NCI-H524 treated with DMSO at 0.1 percent for 48 hours (cell line): ENCODE measurements around the gene ENTR1.

Experiments used
- DNase-seq: peaks from one replicate; lab custom pipeline; 2025; lab: John Stamatoyannopoulos, UW

The ENTR1 gene, protein sequence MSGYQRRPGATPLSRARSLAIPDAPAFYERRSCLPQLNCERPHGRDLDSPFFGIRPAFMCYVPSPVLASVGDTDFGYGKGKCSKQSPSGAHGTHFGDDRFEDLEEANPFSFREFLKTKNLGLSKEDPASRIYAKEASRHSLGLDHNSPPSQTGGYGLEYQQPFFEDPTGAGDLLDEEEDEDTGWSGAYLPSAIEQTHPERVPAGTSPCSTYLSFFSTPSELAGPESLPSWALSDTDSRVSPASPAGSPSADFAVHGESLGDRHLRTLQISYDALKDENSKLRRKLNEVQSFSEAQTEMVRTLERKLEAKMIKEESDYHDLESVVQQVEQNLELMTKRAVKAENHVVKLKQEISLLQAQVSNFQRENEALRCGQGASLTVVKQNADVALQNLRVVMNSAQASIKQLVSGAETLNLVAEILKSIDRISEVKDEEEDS

GRCh38 chr9:136410500-136411287, at the start of gene ENTR1, which contains the start of gene PMPCA:
ENTR1 (minus strand) TSS chr9:136410614; CDS start chr9:136410397, 217 bp downstream.
PMPCA (plus strand) TSS chr9:136410658; CDS start chr9:136410669, 11 bp downstream.
- peak; percentile 44 for DNase-seq

- DNase-seq = no peak
Observed at GRCh38 chr9:136459425-136459824, 49.0 kb upstream of the ENTR1 start.

- DNase-seq = no peak
Observed at GRCh38 chr9:136457326-136457725, 46.9 kb upstream of the ENTR1 start.

GRCh38 chr9:136456258-136456657, 45.8 kb upstream of the ENTR1 start:
- no peak for DNase-seq

GRCh38 chr9:136455043-136456002, 44.9 kb upstream of the ENTR1 start:
- no peak for DNase-seq

GRCh38 chr9:136454026-136454796, 43.8 kb upstream of the ENTR1 start:
- no peak for DNase-seq

GRCh38 chr9:136453326-136453725, 42.9 kb upstream of the ENTR1 start:
- no peak for DNase-seq

DNA sequence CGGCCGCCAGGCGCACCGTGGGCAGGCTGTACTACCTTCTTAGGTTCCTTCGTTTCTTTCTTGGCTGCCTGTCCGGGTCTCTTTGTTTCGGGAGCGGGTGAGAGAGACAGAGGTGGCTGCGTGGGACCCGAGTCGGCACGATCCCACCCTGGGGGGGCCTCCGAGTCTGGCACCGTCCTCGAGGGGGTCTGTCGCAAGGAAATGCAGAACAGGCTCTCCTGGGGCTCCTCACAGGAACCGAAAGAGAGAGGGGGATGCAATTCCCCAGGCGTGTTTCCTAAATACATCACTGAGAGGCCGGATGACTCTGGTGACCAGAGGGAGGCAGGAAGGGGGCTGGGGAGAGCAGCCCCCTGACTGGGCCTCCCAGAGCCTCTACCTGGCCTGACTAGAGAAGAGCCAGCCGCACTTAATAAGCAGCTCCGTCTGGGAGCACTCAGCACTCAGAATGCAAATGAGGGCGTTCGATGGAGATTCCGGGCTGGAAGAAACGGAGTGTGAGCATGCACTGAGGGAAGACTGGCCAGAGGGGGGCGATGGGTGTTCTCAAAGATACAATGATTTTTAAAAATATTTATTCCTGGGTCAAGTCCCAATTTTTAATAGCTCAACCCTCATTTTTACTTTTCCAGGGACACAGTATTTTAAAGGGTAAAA, 40.9 kb upstream of the ENTR1 start:
- DNase-seq = no peak

- no peak for DNase-seq
Observed at GRCh38 chr9:136448655-136449054, 38.2 kb upstream of the ENTR1 start.

DNA sequence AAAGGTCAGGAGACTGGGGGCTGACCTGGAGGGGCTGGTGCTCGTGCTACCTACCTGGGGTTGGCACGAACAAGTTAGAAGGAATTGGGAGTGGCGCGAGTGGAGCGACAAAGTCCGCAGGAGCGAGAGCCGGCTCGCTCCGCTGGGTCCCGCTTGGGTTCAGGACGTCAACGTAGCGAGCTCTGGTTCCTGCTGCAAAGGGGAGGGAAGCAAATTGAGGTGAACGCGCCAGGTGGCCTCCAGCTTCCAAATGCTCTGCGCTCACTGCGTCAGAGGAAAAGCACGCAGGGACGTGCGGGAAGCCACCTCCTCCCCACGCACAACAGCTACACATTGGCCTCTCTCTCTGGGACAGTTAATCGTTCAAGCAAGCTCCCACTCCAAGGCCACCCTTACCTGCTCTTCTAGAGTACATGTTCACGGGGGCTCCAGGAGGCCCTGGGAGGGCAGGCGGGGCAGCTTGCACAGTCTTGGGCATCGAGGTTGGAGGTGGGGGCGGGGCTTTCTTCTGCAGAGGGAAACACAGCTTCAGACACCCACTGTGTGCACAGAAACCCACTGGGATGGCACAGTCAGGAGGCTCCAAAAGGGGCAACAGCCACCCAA, 36.9 kb upstream of the ENTR1 start:
- DNase-seq = no peak

DNA sequence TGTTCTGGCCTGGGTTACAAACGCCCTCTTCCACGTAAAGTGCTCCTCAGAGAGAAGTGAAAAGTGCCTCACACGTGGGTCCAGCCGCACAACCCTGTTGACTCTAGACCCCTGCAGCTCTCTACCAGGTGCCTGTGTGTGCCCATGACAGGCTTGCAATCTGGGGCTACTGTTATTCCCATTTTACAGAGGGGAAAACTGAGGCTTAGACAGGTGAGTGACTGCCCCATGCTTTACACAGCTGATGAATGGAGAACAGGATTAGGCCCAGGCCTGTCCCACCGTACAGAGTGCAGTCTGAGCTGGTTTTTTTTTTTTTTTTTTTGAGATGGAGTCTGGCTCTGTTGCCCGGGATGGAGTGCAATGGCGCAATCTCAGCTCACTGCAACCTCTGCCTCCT, 35.4 kb upstream of the ENTR1 start:
- DNase-seq = no peak

- no peak for DNase-seq
Observed at GRCh38 chr9:136444102-136444501, 33.7 kb upstream of the ENTR1 start.

DNA sequence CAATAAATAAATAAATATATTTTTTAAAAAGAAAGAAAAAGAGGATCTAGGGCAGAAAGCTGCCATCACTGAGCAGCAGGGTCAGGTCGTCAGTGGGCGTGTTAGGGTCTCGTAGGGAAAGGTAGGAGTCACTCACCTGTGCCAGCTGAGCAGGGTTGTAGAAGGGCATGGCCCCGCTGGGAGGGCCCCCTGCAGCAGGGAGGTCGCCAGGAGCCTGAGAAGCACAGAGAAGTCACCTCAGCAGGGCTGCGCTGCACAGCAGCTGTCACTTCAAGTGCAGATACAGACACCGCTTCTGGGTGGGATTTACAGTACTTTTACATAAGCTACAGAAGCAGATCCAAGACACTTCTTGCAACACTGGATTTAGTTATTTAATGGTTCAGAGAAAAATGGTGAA, 33.3 kb upstream of the ENTR1 start:
- no peak for DNase-seq

DNA sequence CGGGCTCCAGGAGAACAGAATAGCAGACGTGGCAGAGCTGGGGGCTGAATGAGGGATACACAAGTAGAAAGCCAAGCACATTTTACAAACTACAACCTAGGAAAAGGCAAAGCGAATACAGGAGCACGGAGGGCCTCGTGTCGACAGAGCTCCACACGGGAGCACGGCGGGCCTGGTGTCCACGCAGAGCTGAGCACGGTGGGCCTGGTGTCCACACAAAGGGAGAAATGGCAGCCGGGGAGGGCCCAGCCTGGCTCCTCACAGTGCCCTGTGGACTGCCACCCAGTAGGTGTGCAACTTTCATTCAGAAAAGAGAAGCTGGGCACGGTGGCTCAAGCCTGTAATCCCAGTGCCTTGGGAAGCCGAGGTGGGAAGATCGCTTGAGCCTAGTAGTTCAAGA, 32.7 kb upstream of the ENTR1 start:
- DNase-seq = no peak

GRCh38 chr9:136442265-136442664, 31.9 kb upstream of the ENTR1 start:
- no peak for DNase-seq

- no peak for DNase-seq
Observed at GRCh38 chr9:136441681-136442245, 31.3 kb upstream of the ENTR1 start.

- no peak for DNase-seq
Observed at GRCh38 chr9:136441191-136441680, 30.8 kb upstream of the ENTR1 start.

DNA sequence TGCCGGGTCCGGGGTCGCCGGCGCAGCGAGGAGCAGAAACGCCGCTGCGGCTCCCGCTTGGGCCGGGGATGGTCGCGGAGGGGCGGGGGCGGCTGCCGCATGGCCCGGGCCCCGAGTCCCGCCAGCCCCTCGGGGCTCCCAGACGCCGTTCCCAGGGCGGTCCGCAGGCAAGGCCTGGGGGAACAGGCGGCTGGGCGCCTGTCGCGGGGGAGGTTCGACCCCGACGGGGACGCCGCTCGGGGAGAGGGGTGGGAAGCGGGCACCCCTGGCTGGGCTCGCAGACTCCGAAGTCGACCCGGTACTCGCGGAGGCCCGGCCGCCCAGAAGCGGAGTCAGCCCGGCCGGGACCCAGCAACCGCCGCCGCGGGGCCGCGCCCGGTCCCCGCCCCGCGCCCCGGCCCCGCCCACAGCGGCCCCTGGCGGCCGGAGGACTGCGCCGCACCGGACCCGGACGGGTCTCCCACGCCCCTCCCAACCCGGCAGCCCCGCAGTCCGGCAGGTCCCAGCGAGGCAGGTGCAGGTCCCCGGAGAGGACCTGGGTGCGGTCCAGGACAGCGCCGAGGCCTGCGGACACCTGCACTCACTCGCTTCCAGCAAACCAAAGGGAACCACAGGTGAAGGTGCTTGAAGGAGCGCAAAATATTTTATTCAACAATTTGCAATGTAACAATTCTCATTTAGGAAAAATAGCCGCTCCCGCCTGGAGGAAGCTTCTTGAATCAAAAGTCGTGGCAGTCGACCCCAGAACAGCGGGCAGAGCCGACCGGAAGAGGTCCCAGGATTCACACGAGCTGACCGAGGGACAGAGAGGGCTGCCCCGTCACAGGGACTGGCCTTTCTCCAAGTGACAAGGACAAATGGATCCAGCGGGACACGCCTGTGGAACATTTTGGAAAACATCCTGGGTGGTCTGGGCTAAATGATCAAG, 29.3 kb upstream of the ENTR1 start, which contains the start of gene INPP5E:
Gene INPP5E (minus strand): TSS at position 365 of the 928 bp plus-strand sequence. CDS start 426 bp downstream, outside the sequence.
- no peak for DNase-seq
